Hepatocyte (in vitro differentiated cells): ENCODE measurements around the gene NEU4. TPM values are rescaled to one million over a fixed set of nuclear protein-coding genes. Genes with fewer than 3 reads are reported as not detected.

Source experiments
- DNase-seq: peaks from one replicate; pipeline ENCODE4 v3.0.0-alpha.2; 2016; ENCODE audit warnings: low spot score
- H2AFZ ChIP-seq: fragments of 200-600 bp; sonication (generic); 2 replicates; pipeline ENCODE4 v1.6.0; 2016; ENCODE audit warnings: antibody characterized with exemption, mild to moderate bottlenecking
- H3K27ac ChIP-seq: fragments of 200-600 bp; sonication (generic); 2 replicates; pipeline ENCODE4 v1.5.1; 2016; ENCODE audit warnings: mild to moderate bottlenecking
- H3K27me3 ChIP-seq: fragments of 200-600 bp; sonication (generic); 2 replicates; pipeline ENCODE4 v1.6.1; 2016
- H3K36me3 ChIP-seq: fragments of 200-600 bp; sonication (generic); replicated peaks from 2 replicates; pipeline ENCODE4 v1.5.1; 2016; ENCODE audit warnings: low read depth; ENCODE audit not compliant: insufficient read depth
- H3K4me1 ChIP-seq: fragments of 200-600 bp; sonication (generic); 2 replicates; pipeline ENCODE4 v1.5.1; 2016; ENCODE audit warnings: mild to moderate bottlenecking, moderate library complexity; ENCODE audit not compliant: insufficient read depth
- H3K4me2 ChIP-seq: fragments of 200-600 bp; sonication (generic); 2 replicates; pipeline ENCODE4 v1.6.0; 2016
- H3K4me3 ChIP-seq: fragments of 200-600 bp; sonication (generic); 2 replicates; pipeline ENCODE4 v1.5.1; 2016; ENCODE audit warnings: mild to moderate bottlenecking
- H3K79me2 ChIP-seq: fragments of 200-600 bp; sonication (generic); 2 replicates; pipeline ENCODE4 v1.6.0; 2017; ENCODE audit warnings: mild to moderate bottlenecking
- H3K9me2 ChIP-seq: fragments of 200-600 bp; sonication (generic); replicated peaks from 2 replicates; pipeline ENCODE4 v1.6.0; 2017; ENCODE audit warnings: mild to moderate bottlenecking; ENCODE audit not compliant: insufficient read depth
- H3K9me3 ChIP-seq: fragments of 200-600 bp; sonication (generic); 2 replicates; pipeline ENCODE4 v1.5.1; 2016; ENCODE audit warnings: low read depth, mild to moderate bottlenecking
- H4K20me1 ChIP-seq: fragments of 200-600 bp; sonication (generic); 2 replicates; pipeline ENCODE4 v1.6.0; 2016; ENCODE audit warnings: mild to moderate bottlenecking; ENCODE audit not compliant: insufficient read depth, poor library complexity, severe bottlenecking
- CTCF ChIP-seq: fragments of 200-600 bp; sonication (generic); IDR thresholded peaks from 2 replicates; pipeline ENCODE4 v1.5.1; 2016; ENCODE audit warnings: antibody characterized with exemption, mild to moderate bottlenecking; ENCODE audit not compliant: poor library complexity
- EZH2 ChIP-seq: fragments of 200-600 bp; sonication (generic); IDR thresholded peaks from 2 replicates; pipeline ENCODE4 v1.6.1; 2016; ENCODE audit warnings: antibody characterized with exemption, mild to moderate bottlenecking, borderline replicate concordance
- EZH2phosphoT487 ChIP-seq: fragments of 200-600 bp; sonication (generic); IDR thresholded peaks from one replicate; pipeline ENCODE4 v1.6.1; 2018; ENCODE audit warnings: antibody characterized with exemption, mild to moderate bottlenecking, low read depth, moderate library complexity; ENCODE audit not compliant: unreplicated experiment, severe bottlenecking
- WGBS: methylation state at CpG from one replicate; pipeline ENCODE4 v1.1.6; 2016; ENCODE audit warnings: low lambda C conversion rate; ENCODE audit errors: missing lambda C conversion rate; 5-methylcytosine and 5-hydroxymethylcytosine counted together
- polyA plus RNA-seq: library from polyadenylated mRNA; unstranded; fragments of >200 nt; fragmentation: Nextera tagmentation; extraction: Ambion mirVana; gene quantifications from 2 replicates; pipeline ENCODE4 v1.2.1, GENCODE V29; 2016
- total RNA-seq: library from RNA; depleted of rRNA; stranded (reverse); fragments of >200 nt; gene quantifications from 2 replicates; pipeline ENCODE4 v1.2.3, GENCODE V29; 2014

NEU4 gene
- total and polyA plus RNA-seq, 2 experiments from 2014 or later, result 6.8 to 10.2 TPM

DNA sequence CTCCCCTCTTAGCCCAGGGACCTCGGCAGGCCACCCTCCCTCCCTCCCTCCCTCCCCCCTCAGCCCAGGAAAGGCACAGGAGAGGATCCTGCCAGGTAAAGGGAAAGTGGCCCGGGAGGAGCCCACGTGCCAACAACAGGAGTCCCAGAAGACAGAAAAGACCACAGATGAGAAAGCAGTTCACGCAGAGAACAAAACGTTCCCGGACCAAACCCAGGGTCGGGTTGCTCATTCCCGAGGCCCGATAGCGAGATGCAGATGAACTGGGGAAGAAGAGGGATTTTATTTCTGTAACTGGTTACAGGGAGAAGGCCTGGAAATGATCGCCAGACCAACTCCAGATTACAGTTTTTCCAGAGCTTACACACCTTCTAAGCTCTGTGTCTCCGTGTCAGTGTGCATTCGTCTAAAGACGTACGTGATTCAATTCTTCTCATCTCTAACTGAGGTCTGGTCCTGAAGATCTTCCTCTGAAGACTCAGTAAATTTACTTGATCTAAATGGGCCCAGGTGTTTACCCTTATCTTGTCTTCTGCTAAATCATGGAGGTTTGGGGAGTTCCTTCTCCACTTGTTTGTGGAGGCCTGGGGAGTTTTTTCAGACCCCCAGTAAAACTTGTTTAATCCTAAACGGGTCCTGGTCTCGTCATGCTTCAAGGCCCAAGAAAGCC, 807 bp upstream of the NEU4 start:
- Histone ChIP-seq H3K36me3 (no peaks in the 10 kb centered on the region), H2AFZ (peak overlapping the region; percentile 56), H3K9me3 (no peaks in the 10 kb centered on the region), H3K4me3 (no peak overlapping the region), H3K27me3 (no peaks in the 10 kb centered on the region), H4K20me1 (no peaks in the 10 kb centered on the region), H3K27ac (peak overlapping the region; percentile 88), H3K4me2 (peak overlapping the region; percentile 33), H3K9me2 (no peaks in the 10 kb centered on the region), H3K4me1 (peaks cover 24% of the 10 kb centered on the region), H3K79me2 (no peaks in the 10 kb centered on the region)
- no peak for TF ChIP-seq CTCF
- no peak for TF ChIP-seq EZH2
- TF ChIP-seq EZH2phosphoT487, result no peak
- DNase-seq, result peak; percentile 46
- WGBS, result 45% methylated on average over 16 of the region's 17 CpGs

DNA sequence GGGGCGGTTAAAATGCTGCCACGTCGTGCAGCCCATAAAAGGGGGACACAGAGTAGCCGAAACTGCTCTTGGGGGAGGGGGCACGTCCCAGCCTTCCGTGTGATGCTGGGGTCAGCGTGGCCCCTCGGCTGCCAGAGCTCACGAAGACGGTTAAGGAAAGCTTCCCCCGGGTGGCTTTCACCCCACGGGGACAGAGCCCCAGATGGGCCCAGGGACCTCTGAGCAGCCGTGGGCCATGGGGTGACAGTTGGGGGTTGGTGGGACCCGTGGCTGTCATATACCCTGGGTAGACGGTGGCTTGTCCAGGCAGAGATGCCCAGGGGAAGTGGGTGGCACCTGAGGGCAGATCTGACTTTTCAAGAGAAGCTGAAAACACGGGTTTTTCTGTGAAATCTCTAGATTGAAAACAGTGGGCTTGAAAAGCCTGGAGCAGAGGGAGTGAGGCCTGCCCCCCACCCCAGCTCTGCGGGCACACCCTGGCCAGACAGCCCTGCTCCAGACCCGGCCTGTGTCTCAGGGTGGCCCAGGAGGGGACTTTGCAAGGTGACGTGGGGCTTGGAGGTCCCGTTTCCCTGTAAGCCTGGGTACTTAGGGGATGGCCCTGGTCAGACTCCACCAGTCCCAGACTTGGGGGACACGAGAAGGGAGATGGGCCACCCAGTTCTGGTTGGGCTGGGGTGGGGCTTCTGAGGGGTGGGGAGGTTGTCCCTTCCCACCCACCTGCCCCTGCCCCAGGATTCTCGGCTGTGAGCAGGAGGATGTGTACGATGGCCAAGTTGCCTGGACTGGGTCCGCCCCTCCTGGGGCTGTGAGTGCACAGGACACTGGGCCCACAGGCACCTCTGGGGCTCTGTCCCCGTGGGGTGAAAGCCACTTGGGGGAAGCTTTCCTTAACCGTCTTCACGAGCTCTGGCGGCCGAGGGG, 652 bp downstream of the NEU4 start:
- no peaks in the 10 kb centered on the region for H3K9me2 ChIP-seq
- H3K27ac ChIP-seq, result peak overlapping the region; percentile 88
- no peak for DNase-seq
- H3K4me1 ChIP-seq, result peaks cover 17% of the 10 kb centered on the region
- H4K20me1 ChIP-seq, result no peaks in the 10 kb centered on the region
- no peaks in the 10 kb centered on the region for H3K36me3 ChIP-seq
- H3K4me2 ChIP-seq, result peak overlapping the region; percentile 25
- no peaks in the 10 kb centered on the region for H3K27me3 ChIP-seq
- no peak overlapping the region for H3K4me3 ChIP-seq
- 89% methylated on average over 25 of the region's 29 CpGs for WGBS
- TF ChIP-seq EZH2phosphoT487 (no peak), EZH2 (no peak), CTCF (no peak)
- H3K9me3 ChIP-seq, result no peaks in the 10 kb centered on the region
- H2AFZ ChIP-seq, result no peak overlapping the region
- H3K79me2 ChIP-seq, result no peaks in the 10 kb centered on the region

- H3K4me1 ChIP-seq, result peaks cover 14% of the 10 kb centered on the region
- TF ChIP-seq CTCF (no peak), EZH2phosphoT487 (no peak), EZH2 (no peak)
- no peak overlapping the region for H2AFZ ChIP-seq
- no peaks in the 10 kb centered on the region for H4K20me1 ChIP-seq
- DNase-seq, result no peak
- WGBS, result 79% methylated on average over 24 of the region's 28 CpGs
- no peaks in the 10 kb centered on the region for H3K36me3 ChIP-seq
- H3K27me3 ChIP-seq, result no peaks in the 10 kb centered on the region
- H3K4me3 ChIP-seq, result no peak overlapping the region
- H3K4me2 ChIP-seq, result no peak overlapping the region
- H3K9me3 ChIP-seq, result no peaks in the 10 kb centered on the region
- H3K27ac ChIP-seq, result no peak overlapping the region
- H3K9me2 ChIP-seq, result no peaks in the 10 kb centered on the region
- H3K79me2 ChIP-seq, result no peaks in the 10 kb centered on the region
Observed at GRCh38 chr2:241810307-241811200, 1.6 kb downstream of the NEU4 start.
